Pancreas (tissue), 10 donors: ENCODE measurements around the gene SEMA4F. TPM values are rescaled to one million over a fixed set of nuclear protein-coding genes. Genes with fewer than 3 reads are reported as not detected.

Experiments
- ATAC-seq, 4 donors: fragments of 200-7000 bp; cut with Tn5 transposase; one replicate each; pipeline versions ENCODE4 v1.8.0 to v1.9.1; 2020; ENCODE audit warnings: mild to moderate bottlenecking in 4 of 4, moderate library complexity in 4 of 4
- DNase-seq, 6 donors: peaks; one replicate each; pipeline ENCODE4 v3.0.0-alpha.2; 2020
- FAIRE-seq: peaks from 2 replicates; lab custom pipeline; 2012; peaks lifted over from hg19 to GRCh38; lab: Jason Lieb, UNC
- H3K27ac ChIP-seq, 4 donors: fragments of 200-600 bp; sonication (generic); 1 replicate in 3 of 4; 2 replicates in 1 of 4; pipeline versions ENCODE4 v1.5.0 to v1.8.0; 2020
- H3K27me3 ChIP-seq, 4 donors: fragments of 200-600 bp; one replicate each; pipeline ENCODE4 v1.8.0; 2021
- H3K36me3 ChIP-seq, 3 donors: fragments of 200-600 bp; sonication (generic) in 1 of 3; one replicate each; pipeline versions ENCODE4 v1.5.0 to v1.8.0; 2020 to 2021
- H3K4me1 ChIP-seq, 3 donors: fragments of 200-600 bp; one replicate each; pipeline ENCODE4 v1.8.0; 2021
- H3K4me3 ChIP-seq, 4 donors: fragments of 200-600 bp; sonication (generic) in 2 of 4; one replicate each; pipeline versions ENCODE4 v1.5.0 to v1.8.0; 2020 to 2021
- H3K9me3 ChIP-seq, 4 donors: fragments of 200-600 bp; one replicate each; pipeline ENCODE4 v1.8.0; 2021
- WGBS, 2 donors: extraction: QIAGEN DNeasy Blood & Tissue Kit; methylation state at CpG; one replicate each; pipeline ENCODE4 v1.1.7; 2013; 5-methylcytosine and 5-hydroxymethylcytosine counted together
- intact Hi-C, 3 donors: fragments of 100-400 bp; cut with DNase I; formaldehyde crosslinking; loops; one replicate each; pipeline versions ENCODE4 v1.11.1 to v1.14.2; 2022
- polyA plus RNA-seq, 2 donors: library from polyadenylated mRNA; stranded (reverse); fragments of 200-250 nt; gene quantifications; one replicate each; pipeline ENCODE4 v1.2.3, GENCODE V29; 2013
- total RNA-seq, 6 donors: library from RNA; stranded (reverse); fragmentation: NEBNext Ultra II Directional in 4 of 6; extraction: Animal tissue kit (Norgen Biotek cat#: 25700) in 4 of 6; gene quantifications; one replicate each; pipeline versions ENCODE4 v1.2.1 to v1.2.4, GENCODE V29; 2021 to 2023
- TF ChIP-seq, protein P1 (sequence below), 4 donors: fragments of 200-600 bp; sonication (generic) in 3 of 4; IDR thresholded peaks; one replicate each; pipeline versions ENCODE4 v1.5.0 to v1.8.0; 2021; ENCODE audit warnings: antibody characterized with exemption in 4 of 4
- donor health status: healthy with polysubstance abuse.
- donor health status: DM: no; HTN: no; CAD: no; lungs with moderate emphysema.
- donor health status: DM: no; HTN: no; CAD: no.
- donor health status: control.
- donor health status: control.
- donor health status: Bipolar disorder and iron deficiency.
- donor health status: DM: yes; HTN: yes; CAD: no.
- donor health status: DM: no; HTN: no; CAD: no.
- donor health status: DM: no; HTN: no; CAD: no.
- donor health status: DM: yes; HTN: yes; CAD: no.

Gene SEMA4F
- total and polyA plus RNA-seq, 8 donors, result 1.9 to 5.9 (median 2.6) TPM

DNA sequence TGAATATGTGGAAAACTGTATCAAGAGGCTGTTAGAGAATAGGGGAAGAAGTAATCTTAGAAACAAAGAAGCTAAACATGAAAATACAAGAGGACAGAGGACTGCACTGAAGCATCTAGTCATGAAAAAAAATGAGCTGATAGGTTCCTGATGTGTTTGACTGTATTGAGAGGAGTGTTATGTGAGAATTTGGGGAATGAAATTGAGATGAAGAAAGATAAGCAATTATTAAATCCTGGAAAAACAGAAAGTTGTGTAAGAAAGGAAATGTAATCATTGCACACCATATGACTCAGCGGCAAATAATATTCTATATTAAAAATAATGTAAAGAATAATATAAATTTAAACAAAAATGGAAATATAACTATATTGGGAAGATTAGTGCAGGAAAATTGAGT, 71.2 kb downstream of the SEMA4F start:
- H3K27ac ChIP-seq, result no peak overlapping the region
- no peak for DNase-seq
- H3K9me3 ChIP-seq, result no peaks in the 10 kb centered on the region
- no peaks in the 10 kb centered on the region for H3K4me1 ChIP-seq
- ATAC-seq, result no peak
- no peak for FAIRE-seq
- H3K27me3 ChIP-seq, result no peaks in the 10 kb centered on the region
- no peak overlapping the region for H3K4me3 ChIP-seq
- TF ChIP-seq, protein P1, sequence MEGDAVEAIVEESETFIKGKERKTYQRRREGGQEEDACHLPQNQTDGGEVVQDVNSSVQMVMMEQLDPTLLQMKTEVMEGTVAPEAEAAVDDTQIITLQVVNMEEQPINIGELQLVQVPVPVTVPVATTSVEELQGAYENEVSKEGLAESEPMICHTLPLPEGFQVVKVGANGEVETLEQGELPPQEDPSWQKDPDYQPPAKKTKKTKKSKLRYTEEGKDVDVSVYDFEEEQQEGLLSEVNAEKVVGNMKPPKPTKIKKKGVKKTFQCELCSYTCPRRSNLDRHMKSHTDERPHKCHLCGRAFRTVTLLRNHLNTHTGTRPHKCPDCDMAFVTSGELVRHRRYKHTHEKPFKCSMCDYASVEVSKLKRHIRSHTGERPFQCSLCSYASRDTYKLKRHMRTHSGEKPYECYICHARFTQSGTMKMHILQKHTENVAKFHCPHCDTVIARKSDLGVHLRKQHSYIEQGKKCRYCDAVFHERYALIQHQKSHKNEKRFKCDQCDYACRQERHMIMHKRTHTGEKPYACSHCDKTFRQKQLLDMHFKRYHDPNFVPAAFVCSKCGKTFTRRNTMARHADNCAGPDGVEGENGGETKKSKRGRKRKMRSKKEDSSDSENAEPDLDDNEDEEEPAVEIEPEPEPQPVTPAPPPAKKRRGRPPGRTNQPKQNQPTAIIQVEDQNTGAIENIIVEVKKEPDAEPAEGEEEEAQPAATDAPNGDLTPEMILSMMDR (IDR thresholded peaks at IDR 0.05), result no peak
- intact Hi-C loops, result no loop called here
- WGBS, 2 donors, result 94 to 96% methylated on average over 1 of the region's 1 CpG
- no peaks in the 10 kb centered on the region for H3K36me3 ChIP-seq

DNA sequence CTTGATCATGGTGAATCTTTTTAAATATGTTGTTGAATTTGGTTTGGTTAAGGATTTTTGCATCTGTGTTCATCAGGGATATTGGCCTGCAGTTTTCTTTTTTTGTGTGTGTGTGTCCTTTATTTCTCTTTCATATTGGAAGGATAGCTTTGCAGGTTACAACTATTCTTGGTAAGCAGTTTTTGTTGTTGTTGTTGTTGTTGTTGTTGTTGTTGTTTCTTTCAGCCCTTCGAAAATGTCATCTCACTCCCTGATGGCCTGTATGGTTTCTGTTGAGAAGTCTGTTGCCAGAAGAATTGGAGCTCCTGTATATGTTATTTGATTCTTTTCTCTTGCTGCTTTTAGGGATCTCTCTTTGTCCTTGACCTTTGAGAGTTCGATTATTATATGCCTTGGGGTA, 74.8 kb downstream of the SEMA4F start:
- Histone ChIP-seq H3K27ac (no peak overlapping the region), H3K9me3 (no peaks in the 10 kb centered on the region), H3K4me3 (no peak overlapping the region), H3K4me1 (no peaks in the 10 kb centered on the region), H3K36me3 (no peaks in the 10 kb centered on the region), H3K27me3 (no peaks in the 10 kb centered on the region)
- intact Hi-C loops, result no loop called here
- DNase-seq (no peak), ATAC-seq (no peak), FAIRE-seq (no peak)
- 37 to 47% methylated on average over 2 of the region's 2 CpGs for WGBS, 2 donors
- TF ChIP-seq, protein P1 (IDR thresholded peaks at IDR 0.05), result no peak

DNA sequence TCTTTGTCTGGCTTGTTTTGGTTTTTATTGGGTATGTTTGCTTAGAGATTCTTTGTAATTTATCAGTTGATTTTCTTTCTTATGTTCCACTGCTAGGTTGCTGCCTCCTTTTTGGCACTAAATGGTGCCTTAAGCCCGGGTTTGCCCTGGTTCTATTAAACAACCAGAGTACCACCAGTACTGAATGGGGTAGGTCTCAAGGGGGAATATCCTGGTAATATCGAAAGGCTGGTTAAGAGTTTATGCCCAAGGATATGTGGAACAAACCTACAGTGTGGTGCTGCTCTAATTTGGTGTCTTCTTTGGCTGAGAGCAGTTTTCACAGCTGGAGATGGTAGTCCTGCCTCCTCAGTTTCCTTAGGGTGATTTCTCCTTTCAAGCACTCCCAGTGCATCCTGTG, 76.5 kb downstream of the SEMA4F start:
- no peak for ATAC-seq
- TF ChIP-seq, protein P1 (IDR thresholded peaks at IDR 0.05), result no peak
- intact Hi-C loops, result no loop called here
- H3K4me3 ChIP-seq, result no peak overlapping the region
- 67 to 89% methylated on average over 2 of the region's 2 CpGs for WGBS, 2 donors
- H3K27me3 ChIP-seq, result no peaks in the 10 kb centered on the region
- H3K27ac ChIP-seq, result no peak overlapping the region
- H3K4me1 ChIP-seq, result no peaks in the 10 kb centered on the region
- DNase-seq, result no peak
- no peak for FAIRE-seq
- H3K36me3 ChIP-seq, result no peaks in the 10 kb centered on the region
- H3K9me3 ChIP-seq, result no peaks in the 10 kb centered on the region

Other genes starting within 250 kb of the SEMA4F start
- 1 to 10 TPM in 5 of 6 donors, under 1 TPM in 1; 0.87 to 2.7 (median 1.5) TPM for gene C2orf81, start 232.6 kb upstream of the SEMA4F start, total RNA-seq
- gene C2orf81, start 232.6 kb upstream of the SEMA4F start, polyA plus RNA-seq, result 1 to 10 TPM; 5.4 to 6.5 TPM
- gene WDR54, start 232.5 kb upstream of the SEMA4F start, total RNA-seq, result 1 to 10 TPM; 3.1 to 6.2 (median 3.7) TPM
- gene WDR54, start 232.5 kb upstream of the SEMA4F start, polyA plus RNA-seq, result 10 to 100 TPM in 1 of 2 donors, 1 to 10 TPM in 1; 6.6 to 22.8 TPM
- 10 to 100 TPM; 20.7 to 45.5 (median 29.7) TPM for gene RTKN, start 212.3 kb upstream of the SEMA4F start, total RNA-seq
- 10 to 100 TPM; 63.4 to 63.7 TPM for gene RTKN, start 212.3 kb upstream of the SEMA4F start, polyA plus RNA-seq
- gene INO80B, start 199.2 kb upstream of the SEMA4F start, total RNA-seq, result 10 to 100 TPM; 17.1 to 38.8 (median 28.3) TPM
- gene INO80B, start 199.2 kb upstream of the SEMA4F start, polyA plus RNA-seq, result 10 to 100 TPM; 51.8 to 68.7 TPM
- 10 to 100 TPM; 29.1 to 50.4 (median 37.4) TPM for gene WBP1, start 195.8 kb upstream of the SEMA4F start, total RNA-seq
- gene WBP1, start 195.8 kb upstream of the SEMA4F start, polyA plus RNA-seq, result 100 to 1,000 TPM in 1 of 2 donors, 10 to 100 TPM in 1; 85.8 to 149 TPM
- 10 to 100 TPM; 27.7 to 49.5 (median 36.6) TPM for gene MOGS, start 188.9 kb upstream of the SEMA4F start, total RNA-seq
- 10 to 100 TPM; 47.1 to 59.9 TPM for gene MOGS, start 188.9 kb upstream of the SEMA4F start, polyA plus RNA-seq
- 10 to 100 TPM; 37.6 to 60.0 (median 39.4) TPM for gene MRPL53, start 181.6 kb upstream of the SEMA4F start, total RNA-seq
- 10 to 100 TPM; 52.3 to 54.6 TPM for gene MRPL53, start 181.6 kb upstream of the SEMA4F start, polyA plus RNA-seq
- 10 to 100 TPM in 1 of 6 donors, 1 to 10 TPM in 5; 4.9 to 11.6 (median 5.7) TPM for gene CCDC142, start 171.2 kb upstream of the SEMA4F start, total RNA-seq
- gene CCDC142, start 171.2 kb upstream of the SEMA4F start, polyA plus RNA-seq, result 10 to 100 TPM in 1 of 2 donors, 1 to 10 TPM in 1; 5.7 to 14.0 TPM
- gene TTC31, start 171.2 kb upstream of the SEMA4F start, total RNA-seq, result 10 to 100 TPM; 10.1 to 17.2 (median 11.3) TPM
- 10 to 100 TPM; 18.1 to 21.2 TPM for gene TTC31, start 171.2 kb upstream of the SEMA4F start, polyA plus RNA-seq
- 1 to 10 TPM in 3 of 6 donors, under 1 TPM in 3; 0.21 to 2.3 (median 0.85) TPM for gene LBX2, start 154.6 kb upstream of the SEMA4F start, total RNA-seq
- gene LBX2, start 154.6 kb upstream of the SEMA4F start, polyA plus RNA-seq, result 1 to 10 TPM; 1.3 TPM
- 10 to 100 TPM in 4 of 6 donors, 1 to 10 TPM in 2; 8.8 to 14.9 (median 11.0) TPM for gene PCGF1, start 146.6 kb upstream of the SEMA4F start, total RNA-seq
- 10 to 100 TPM; 14.2 to 16.4 TPM for gene PCGF1, start 146.6 kb upstream of the SEMA4F start, polyA plus RNA-seq
- not detected for gene TLX2, start 139.8 kb upstream of the SEMA4F start, total RNA-seq
- under 1 TPM in 1 of 2 donors, not detected in 1; 0.12 TPM for gene TLX2, start 139.8 kb upstream of the SEMA4F start, polyA plus RNA-seq
- gene DQX1, start 128.0 kb upstream of the SEMA4F start, total RNA-seq, result under 1 TPM in 1 of 6 donors, not detected in 5; 0.16 TPM
- under 1 TPM; 0.07 to 0.15 TPM for gene DQX1, start 128.0 kb upstream of the SEMA4F start, polyA plus RNA-seq
- gene AUP1, start 124.5 kb upstream of the SEMA4F start, total RNA-seq, result 10 to 100 TPM; 62.1 to 91.0 (median 67.9) TPM
- gene AUP1, start 124.5 kb upstream of the SEMA4F start, polyA plus RNA-seq, result 100 to 1,000 TPM; 246 to 258 TPM
- gene HTRA2, start 124.3 kb upstream of the SEMA4F start, total RNA-seq, result 10 to 100 TPM in 4 of 6 donors, 1 to 10 TPM in 2; 8.5 to 17.6 (median 10.8) TPM
- 10 to 100 TPM; 16.9 to 24.3 TPM for gene HTRA2, start 124.3 kb upstream of the SEMA4F start, polyA plus RNA-seq
- 1 to 10 TPM in 4 of 6 donors, under 1 TPM in 2; 0.35 to 7.5 (median 1.2) TPM for gene LOXL3, start 100.3 kb upstream of the SEMA4F start, total RNA-seq
- gene LOXL3, start 100.3 kb upstream of the SEMA4F start, polyA plus RNA-seq, result 1 to 10 TPM; 2.0 TPM
- 10 to 100 TPM in 1 of 6 donors, 1 to 10 TPM in 5; 5.7 to 14.0 (median 7.4) TPM for gene DOK1, start 99.5 kb upstream of the SEMA4F start, total RNA-seq
- gene DOK1, start 99.5 kb upstream of the SEMA4F start, polyA plus RNA-seq, result 1 to 10 TPM; 7.1 to 8.5 TPM
- gene M1AP, start 5.9 kb upstream of the SEMA4F start, total RNA-seq, result under 1 TPM; 0.13 to 0.66 (median 0.27) TPM
- under 1 TPM; 0.11 to 0.45 TPM for gene M1AP, start 5.9 kb upstream of the SEMA4F start, polyA plus RNA-seq
- gene HK2, start 179.9 kb downstream of the SEMA4F start, total RNA-seq, result 1 to 10 TPM in 5 of 6 donors, under 1 TPM in 1; 0.56 to 8.6 (median 4.4) TPM
- 1 to 10 TPM in 1 of 2 donors, under 1 TPM in 1; 0.47 to 1.9 TPM for gene HK2, start 179.9 kb downstream of the SEMA4F start, polyA plus RNA-seq